GM23338 (cell line): ENCODE data around the gene ME2. TPM values are rescaled to one million over a fixed set of nuclear protein-coding genes. Genes with fewer than 3 reads are reported as not detected.

ENCODE experiments used
- ATAC-seq: fragments of 200-7000 bp; cut with Tn5 transposase; 3 replicates; pipeline ENCODE4 v1.9.1; 2020
- DNase-seq: peaks from one replicate; pipeline ENCODE4 v3.0.0-alpha.2; 2015; ENCODE audit warnings: low spot score
- H2AFZ ChIP-seq: fragments of 200-600 bp; sonication (generic); 2 replicates; pipeline ENCODE4 v1.8.0; 2016; ENCODE audit warnings: antibody characterized with exemption, mild to moderate bottlenecking, moderate library complexity
- H3F3A ChIP-seq: fragments of 200-600 bp; sonication (generic); replicated peaks from 2 replicates; pipeline ENCODE4 v1.8.0; 2017; ENCODE audit warnings: antibody characterized with exemption, mixed run types, low read depth
- H3K27ac ChIP-seq: fragments of 200-600 bp; sonication (generic); 2 replicates; pipeline ENCODE4 v1.6.1; 2016; ENCODE audit warnings: low read depth
- H3K27me3 ChIP-seq: fragments of 200-600 bp; sonication (generic); 2 replicates; pipeline ENCODE4 v1.8.0; 2016; ENCODE audit warnings: mild to moderate bottlenecking, mixed run types, moderate library complexity; ENCODE audit not compliant: insufficient read depth
- H3K36me3 ChIP-seq: fragments of 200-600 bp; sonication (generic); 2 replicates; pipeline ENCODE4 v1.8.0; 2016; ENCODE audit warnings: mild to moderate bottlenecking; ENCODE audit not compliant: insufficient read depth
- H3K4me1 ChIP-seq: fragments of 200-600 bp; sonication (generic); 2 replicates; pipeline ENCODE4 v1.8.0; 2016; ENCODE audit warnings: mild to moderate bottlenecking, moderate library complexity; ENCODE audit not compliant: insufficient read depth
- H3K4me2 ChIP-seq: fragments of 200-600 bp; sonication (generic); 2 replicates; pipeline ENCODE4 v1.7.1; 2017; ENCODE audit warnings: mixed run types
- H3K4me3 ChIP-seq: fragments of 200-600 bp; sonication (generic); 2 replicates; pipeline ENCODE4 v1.6.1; 2016; ENCODE audit warnings: mixed run types
- H3K79me2 ChIP-seq: fragments of 200-600 bp; sonication (generic); replicated peaks from 2 replicates; pipeline ENCODE4 v1.8.0; 2017; ENCODE audit warnings: mild to moderate bottlenecking; ENCODE audit not compliant: insufficient read depth
- H3K9me2 ChIP-seq: fragments of 200-600 bp; sonication (generic); 2 replicates; pipeline ENCODE4 v1.8.0; 2017; ENCODE audit not compliant: insufficient read depth
- H4K20me1 ChIP-seq: fragments of 200-600 bp; sonication (generic); replicated peaks from 2 replicates; pipeline ENCODE4 v1.8.0; 2017; ENCODE audit warnings: mild to moderate bottlenecking; ENCODE audit not compliant: insufficient read depth
- H3K27ac Mint-ChIP-seq: 2 replicates; pipeline ENCODE4 v1.8.0; 2020; ENCODE audit warnings: inconsistent platforms, mild to moderate bottlenecking, moderate library complexity, mixed read lengths
- H3K27me3 Mint-ChIP-seq: 3 replicates; pipeline ENCODE4 v1.8.0; 2022; ENCODE audit warnings: low read depth, mild to moderate bottlenecking, moderate library complexity, mixed read lengths, inconsistent platforms; ENCODE audit not compliant: insufficient read depth, poor library complexity
- H3K36me3 Mint-ChIP-seq: 3 replicates; pipeline ENCODE4 v1.8.0; 2021; ENCODE audit warnings: low read depth, mild to moderate bottlenecking, inconsistent platforms, moderate library complexity, mixed read lengths
- H3K4me1 Mint-ChIP-seq: 3 replicates; pipeline ENCODE4 v1.8.0; 2020; ENCODE audit warnings: mild to moderate bottlenecking, inconsistent platforms, mixed read lengths
- H3K4me3 Mint-ChIP-seq: 3 replicates; pipeline ENCODE4 v1.8.0; 2021; ENCODE audit warnings: moderate library complexity, mild to moderate bottlenecking, inconsistent platforms, mixed read lengths
- H3K9me3 Mint-ChIP-seq: 3 replicates; pipeline ENCODE4 v1.8.0; 2020; ENCODE audit warnings: moderate library complexity, mild to moderate bottlenecking, inconsistent platforms, mixed read lengths
- CREB1 ChIP-seq: fragments of 250-450 bp; sonication (Bioruptor Pico); IDR thresholded peaks from 2 replicates; pipeline ENCODE4 v1.5.0; 2020; ENCODE audit warnings: low read depth, mild to moderate bottlenecking, moderate library complexity
- EZH2 ChIP-seq: fragments of 200-600 bp; sonication (generic); IDR thresholded peaks from one replicate; pipeline ENCODE4 v1.8.0; 2017; ENCODE audit warnings: antibody characterized with exemption, mild to moderate bottlenecking, low read depth; ENCODE audit not compliant: unreplicated experiment
- EZH2phosphoT487 ChIP-seq: fragments of 200-600 bp; sonication (generic); IDR thresholded peaks from one replicate; pipeline ENCODE4 v1.8.1; 2018; ENCODE audit warnings: antibody characterized with exemption; ENCODE audit not compliant: unreplicated experiment
- JUNB ChIP-seq: IDR thresholded peaks from one replicate; pipeline ENCODE4 v1.6.1; 2016; ENCODE audit warnings: antibody characterized with exemption; ENCODE audit not compliant: unreplicated experiment
- NANOG ChIP-seq: IDR thresholded peaks from 2 replicates; pipeline ENCODE4 v1.6.1; 2016; ENCODE audit warnings: antibody characterized with exemption, borderline replicate concordance
- POLR2AphosphoS5 ChIP-seq: IDR thresholded peaks from 2 replicates; pipeline ENCODE4 v1.6.1; 2016; ENCODE audit warnings: antibody characterized with exemption, low read depth
- STAT1 ChIP-seq: IDR thresholded peaks from one replicate; pipeline ENCODE4 v1.6.1; 2016; ENCODE audit warnings: antibody characterized with exemption; ENCODE audit not compliant: unreplicated experiment
- ZNF114 ChIP-seq: fragments of 250-450 bp; sonication (Bioruptor Pico); IDR thresholded peaks from 2 replicates; pipeline ENCODE4 v1.5.0; 2020; ENCODE audit warnings: mild to moderate bottlenecking, moderate library complexity
- ZNF331 ChIP-seq: fragments of 250-450 bp; sonication (Bioruptor Pico); IDR thresholded peaks from 2 replicates; pipeline ENCODE4 v1.5.0; 2020; ENCODE audit warnings: low read depth, mild to moderate bottlenecking, moderate library complexity
- ZNF462 ChIP-seq: fragments of 250-450 bp; sonication (Bioruptor Pico); IDR thresholded peaks from 2 replicates; pipeline ENCODE4 v1.5.0; 2020; ENCODE audit warnings: mild to moderate bottlenecking, moderate library complexity
- polyA plus RNA-seq: library from polyadenylated mRNA; unstranded; fragments of >200 nt; fragmentation: Nextera tagmentation; extraction: Ambion mirVana; gene quantifications from 2 replicates; pipeline ENCODE4 v1.2.1, GENCODE V29; 2016
- total RNA-seq: library from RNA; depleted of rRNA; stranded (reverse); fragments of >200 nt; shearing (Covaris generic); gene quantifications from 2 replicates; pipeline ENCODE4 v1.2.3, GENCODE V29; 2014
- TF ChIP-seq, protein P1 (sequence below), 2 experiments: fragments of 200-600 bp in 1 of 2; sonication (generic) in 1 of 2; conservative IDR thresholded peaks; 2 replicates each; pipeline versions ENCODE4 v1.5.1 to v1.6.1; 2016 to 2017; ENCODE audit warnings: antibody characterized with exemption in 2 of 2, low read depth in 2 of 2, mild to moderate bottlenecking in 2 of 2, moderate library complexity in 1 of 2
- TF ChIP-seq, protein P2 (sequence below): IDR thresholded peaks from one replicate; pipeline ENCODE4 v1.6.1; 2018; ENCODE audit warnings: antibody characterized with exemption; ENCODE audit not compliant: unreplicated experiment
- TF ChIP-seq, protein P3 (sequence below): IDR thresholded peaks from 2 replicates; pipeline ENCODE4 v1.6.1; 2016; ENCODE audit warnings: antibody characterized with exemption

Gene ME2
- total and polyA plus RNA-seq, 2 experiments from 2014 or later, result 61.0 to 102 TPM

DNA sequence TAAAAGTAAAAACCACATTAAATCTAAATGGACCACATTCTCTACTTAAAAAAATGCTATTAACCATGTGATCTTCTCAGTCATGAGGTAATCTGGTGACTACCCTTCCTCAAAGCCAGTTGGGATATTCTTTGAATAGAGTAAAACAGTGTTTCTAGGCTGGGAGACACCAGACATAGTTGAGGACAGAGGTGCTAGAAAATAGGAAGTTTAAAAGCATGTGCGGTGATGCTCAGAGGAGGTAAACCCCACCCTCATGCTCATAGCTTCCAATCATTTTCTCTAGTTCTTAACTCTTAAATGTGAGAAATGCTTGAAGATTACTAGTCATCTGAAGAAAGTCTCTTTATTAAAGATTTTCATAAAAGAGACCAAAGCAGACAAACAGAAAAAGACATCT is 58.3 kb downstream of the ME2 start:
- DNase-seq (no peak), ATAC-seq (no peak)
- Histone ChIP-seq H4K20me1 (no peaks in the 10 kb centered on the region), H3K4me3 (no peak overlapping the region), H3K36me3 (peaks cover 11% of the 10 kb centered on the region), H3K9me2 (no peaks in the 10 kb centered on the region), H3K79me2 (no peaks in the 10 kb centered on the region), H3K27me3 (no peaks in the 10 kb centered on the region), H3F3A (no peaks in the 10 kb centered on the region), H3K4me1 (no peaks in the 10 kb centered on the region), H2AFZ (no peak overlapping the region), H3K4me2 (no peak overlapping the region), H3K27ac (no peak overlapping the region)
- TF ChIP-seq, protein P1, sequence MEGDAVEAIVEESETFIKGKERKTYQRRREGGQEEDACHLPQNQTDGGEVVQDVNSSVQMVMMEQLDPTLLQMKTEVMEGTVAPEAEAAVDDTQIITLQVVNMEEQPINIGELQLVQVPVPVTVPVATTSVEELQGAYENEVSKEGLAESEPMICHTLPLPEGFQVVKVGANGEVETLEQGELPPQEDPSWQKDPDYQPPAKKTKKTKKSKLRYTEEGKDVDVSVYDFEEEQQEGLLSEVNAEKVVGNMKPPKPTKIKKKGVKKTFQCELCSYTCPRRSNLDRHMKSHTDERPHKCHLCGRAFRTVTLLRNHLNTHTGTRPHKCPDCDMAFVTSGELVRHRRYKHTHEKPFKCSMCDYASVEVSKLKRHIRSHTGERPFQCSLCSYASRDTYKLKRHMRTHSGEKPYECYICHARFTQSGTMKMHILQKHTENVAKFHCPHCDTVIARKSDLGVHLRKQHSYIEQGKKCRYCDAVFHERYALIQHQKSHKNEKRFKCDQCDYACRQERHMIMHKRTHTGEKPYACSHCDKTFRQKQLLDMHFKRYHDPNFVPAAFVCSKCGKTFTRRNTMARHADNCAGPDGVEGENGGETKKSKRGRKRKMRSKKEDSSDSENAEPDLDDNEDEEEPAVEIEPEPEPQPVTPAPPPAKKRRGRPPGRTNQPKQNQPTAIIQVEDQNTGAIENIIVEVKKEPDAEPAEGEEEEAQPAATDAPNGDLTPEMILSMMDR (conservative IDR thresholded peaks at IDR 0.05; ENCODE audit: low read depth in 2 of 2), result no peak
- TF ChIP-seq, protein P2, sequence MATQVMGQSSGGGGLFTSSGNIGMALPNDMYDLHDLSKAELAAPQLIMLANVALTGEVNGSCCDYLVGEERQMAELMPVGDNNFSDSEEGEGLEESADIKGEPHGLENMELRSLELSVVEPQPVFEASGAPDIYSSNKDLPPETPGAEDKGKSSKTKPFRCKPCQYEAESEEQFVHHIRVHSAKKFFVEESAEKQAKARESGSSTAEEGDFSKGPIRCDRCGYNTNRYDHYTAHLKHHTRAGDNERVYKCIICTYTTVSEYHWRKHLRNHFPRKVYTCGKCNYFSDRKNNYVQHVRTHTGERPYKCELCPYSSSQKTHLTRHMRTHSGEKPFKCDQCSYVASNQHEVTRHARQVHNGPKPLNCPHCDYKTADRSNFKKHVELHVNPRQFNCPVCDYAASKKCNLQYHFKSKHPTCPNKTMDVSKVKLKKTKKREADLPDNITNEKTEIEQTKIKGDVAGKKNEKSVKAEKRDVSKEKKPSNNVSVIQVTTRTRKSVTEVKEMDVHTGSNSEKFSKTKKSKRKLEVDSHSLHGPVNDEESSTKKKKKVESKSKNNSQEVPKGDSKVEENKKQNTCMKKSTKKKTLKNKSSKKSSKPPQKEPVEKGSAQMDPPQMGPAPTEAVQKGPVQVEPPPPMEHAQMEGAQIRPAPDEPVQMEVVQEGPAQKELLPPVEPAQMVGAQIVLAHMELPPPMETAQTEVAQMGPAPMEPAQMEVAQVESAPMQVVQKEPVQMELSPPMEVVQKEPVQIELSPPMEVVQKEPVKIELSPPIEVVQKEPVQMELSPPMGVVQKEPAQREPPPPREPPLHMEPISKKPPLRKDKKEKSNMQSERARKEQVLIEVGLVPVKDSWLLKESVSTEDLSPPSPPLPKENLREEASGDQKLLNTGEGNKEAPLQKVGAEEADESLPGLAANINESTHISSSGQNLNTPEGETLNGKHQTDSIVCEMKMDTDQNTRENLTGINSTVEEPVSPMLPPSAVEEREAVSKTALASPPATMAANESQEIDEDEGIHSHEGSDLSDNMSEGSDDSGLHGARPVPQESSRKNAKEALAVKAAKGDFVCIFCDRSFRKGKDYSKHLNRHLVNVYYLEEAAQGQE, result no peak
- TF ChIP-seq EZH2 (no peak), EZH2phosphoT487 (no peak), NANOG (no peak), STAT1 (no peak), ZNF462 (no peak), POLR2AphosphoS5 (no peak), JUNB (no peak), CREB1 (CRISPR knock-in tag) (no peak), ZNF331 (no peak), ZNF114 (no peak)
- TF ChIP-seq, protein P3, sequence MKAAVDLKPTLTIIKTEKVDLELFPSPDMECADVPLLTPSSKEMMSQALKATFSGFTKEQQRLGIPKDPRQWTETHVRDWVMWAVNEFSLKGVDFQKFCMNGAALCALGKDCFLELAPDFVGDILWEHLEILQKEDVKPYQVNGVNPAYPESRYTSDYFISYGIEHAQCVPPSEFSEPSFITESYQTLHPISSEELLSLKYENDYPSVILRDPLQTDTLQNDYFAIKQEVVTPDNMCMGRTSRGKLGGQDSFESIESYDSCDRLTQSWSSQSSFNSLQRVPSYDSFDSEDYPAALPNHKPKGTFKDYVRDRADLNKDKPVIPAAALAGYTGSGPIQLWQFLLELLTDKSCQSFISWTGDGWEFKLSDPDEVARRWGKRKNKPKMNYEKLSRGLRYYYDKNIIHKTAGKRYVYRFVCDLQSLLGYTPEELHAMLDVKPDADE, result no peak
- H3K9me3 Mint-ChIP-seq, result no peaks in the 10 kb centered on the region
- no peaks in the 10 kb centered on the region for H3K4me1 Mint-ChIP-seq
- H3K4me3 Mint-ChIP-seq, result no peak overlapping the region
- H3K27ac Mint-ChIP-seq, result no peak overlapping the region
- H3K27me3 Mint-ChIP-seq, result peaks cover 2% of the 10 kb centered on the region
- H3K36me3 Mint-ChIP-seq, result peaks cover 16% of the 10 kb centered on the region; the same call in 2 of the 3 replicates
